Stomach smooth muscle (tissue), 2 donors: Measurements from ENCODE around the gene FNDC10.

Source experiments
- H3K27ac ChIP-seq: one replicate; pipeline ENCODE4 v1.7.0; 2013; ENCODE audit warnings: mild to moderate bottlenecking, low read length, inconsistent platforms
- H3K27me3 ChIP-seq, 2 donors: one replicate each; pipeline ENCODE4 v1.7.0; 2013; ENCODE audit warnings: low read length in 2 of 2; ENCODE audit not compliant: insufficient read depth in 2 of 2, control insufficient read depth in 1 of 2
- H3K36me3 ChIP-seq, 2 donors: one replicate each; pipeline ENCODE4 v1.7.0; 2013; ENCODE audit warnings: low read length in 2 of 2; ENCODE audit not compliant: control insufficient read depth in 2 of 2, insufficient read depth in 2 of 2
- H3K4me1 ChIP-seq: one replicate; pipeline ENCODE4 v1.7.0; 2013; ENCODE audit warnings: low read length; ENCODE audit not compliant: control insufficient read depth, insufficient read depth
- H3K4me3 ChIP-seq, 2 donors: one replicate each; pipeline ENCODE4 v1.7.0; 2013; ENCODE audit warnings: low read length in 2 of 2
- H3K9ac ChIP-seq, 2 donors: one replicate each; pipeline ENCODE4 v1.7.0; 2013; ENCODE audit warnings: low read length in 2 of 2, mild to moderate bottlenecking in 1 of 2
- H3K9me3 ChIP-seq, 2 donors: one replicate each; pipeline ENCODE4 v1.7.0; 2013; ENCODE audit warnings: low read length in 2 of 2; ENCODE audit not compliant: control insufficient read depth in 2 of 2
- donor health status: healthy.
- donor health status: Pancreatic carcinoma.

FNDC10 gene

GRCh38 chr1:1550591-1551432, 49.1 kb downstream of the FNDC10 start:
- H3K9me3 ChIP-seq = no peaks in the 10 kb centered on the region
- no peak overlapping the region for H3K4me3 ChIP-seq
- H3K27ac ChIP-seq = no peak overlapping the region
- H3K4me1 ChIP-seq = peaks cover 15% of the 10 kb centered on the region
- peaks cover 0 to 2% of the 10 kb centered on the region in 2 donors for H3K36me3 ChIP-seq
- H3K9ac ChIP-seq = no peak overlapping the region
- H3K27me3 ChIP-seq = no peaks in the 10 kb centered on the region

- no peak overlapping the region for H3K9ac ChIP-seq
- H3K9me3 ChIP-seq = no peaks in the 10 kb centered on the region
- H3K36me3 ChIP-seq = peaks cover 0 to 2% of the 10 kb centered on the region in 2 donors
- H3K4me3 ChIP-seq = no peak overlapping the region
- H3K27me3 ChIP-seq = no peaks in the 10 kb centered on the region
- peaks cover 15% of the 10 kb centered on the region for H3K4me1 ChIP-seq
- no peak overlapping the region for H3K27ac ChIP-seq
Measured at GRCh38 chr1:1550087-1550486, 49.8 kb downstream of the FNDC10 start.

GRCh38 chr1:1548591-1548990, 51.3 kb downstream of the FNDC10 start:
- Histone ChIP-seq H3K36me3 (peaks cover 0 to 2% of the 10 kb centered on the region in 2 donors), H3K27ac (no peak overlapping the region)

More at GRCh38 chr1:1548591-1548990, 51.3 kb downstream of the FNDC10 start:
- Histone ChIP-seq H3K9ac (no peak overlapping the region), H3K9me3 (no peaks in the 10 kb centered on the region), H3K4me3 (no peak overlapping the region), H3K4me1 (peaks cover 11% of the 10 kb centered on the region), H3K27me3 (no peaks in the 10 kb centered on the region)
